ENCODE data around the gene HES7. TPM values are rescaled to one million over a fixed set of nuclear protein-coding genes. Genes with fewer than 3 reads are reported as not detected.

The HES7 gene
- total RNA-seq, 1 donor from 2014 or later, result 0.35 TPM

- TF ChIP-seq CTCF (conservative IDR thresholded peaks at IDR 0.05; ENCODE audit: low read depth, low read length), result no peak
- no peak overlapping the region for H3K4me3 ChIP-seq (ENCODE audit: low read depth, low read length)
- DNase-seq (ENCODE audit: low read depth), result no peak
Observed at GRCh38 chr17:8146381-8147140, 22.7 kb upstream of the HES7 start.

GRCh38 chr17:8145811-8146210 is 21.9 kb upstream of the HES7 start:
- no peak overlapping the region for H3K4me3 ChIP-seq (ENCODE audit: low read depth, low read length)
- TF ChIP-seq CTCF (conservative IDR thresholded peaks at IDR 0.05; ENCODE audit: low read depth, low read length), result no peak
- no peak for DNase-seq (ENCODE audit: low read depth)

GRCh38 chr17:8144401-8145231 is 20.7 kb upstream of the HES7 start:
- TF ChIP-seq CTCF (conservative IDR thresholded peaks at IDR 0.05; ENCODE audit: low read depth, low read length), result no peak
- no peak for DNase-seq (ENCODE audit: low read depth)
- no peak overlapping the region for H3K4me3 ChIP-seq (ENCODE audit: low read depth, low read length)

- TF ChIP-seq CTCF (conservative IDR thresholded peaks at IDR 0.05; ENCODE audit: low read depth, low read length), result no peak
- no peak overlapping the region for H3K4me3 ChIP-seq (ENCODE audit: low read depth, low read length)
- DNase-seq (ENCODE audit: low read depth), result no peak
Observed at GRCh38 chr17:8143581-8144400, 19.9 kb upstream of the HES7 start.

- DNase-seq (ENCODE audit: low read depth), result no peak
- TF ChIP-seq CTCF (conservative IDR thresholded peaks at IDR 0.05; ENCODE audit: low read depth, low read length), result no peak
- no peak overlapping the region for H3K4me3 ChIP-seq (ENCODE audit: low read depth, low read length)
Observed at GRCh38 chr17:8142887-8143580, 19.1 kb upstream of the HES7 start.

- no peak for DNase-seq (ENCODE audit: low read depth)
- H3K4me3 ChIP-seq (ENCODE audit: low read depth, low read length), result no peak overlapping the region
- TF ChIP-seq CTCF (conservative IDR thresholded peaks at IDR 0.05; ENCODE audit: low read depth, low read length), result no peak
Observed at GRCh38 chr17:8142158-8142886, 18.4 kb upstream of the HES7 start.
